NCI-H2196 (cell line): ENCODE results near the gene PPP4R4.

Source experiments
- DNase-seq: peaks from one replicate; lab custom pipeline; 2025; ENCODE audit not compliant: unreplicated experiment; lab: John Stamatoyannopoulos, UW

PPP4R4 gene, protein sequence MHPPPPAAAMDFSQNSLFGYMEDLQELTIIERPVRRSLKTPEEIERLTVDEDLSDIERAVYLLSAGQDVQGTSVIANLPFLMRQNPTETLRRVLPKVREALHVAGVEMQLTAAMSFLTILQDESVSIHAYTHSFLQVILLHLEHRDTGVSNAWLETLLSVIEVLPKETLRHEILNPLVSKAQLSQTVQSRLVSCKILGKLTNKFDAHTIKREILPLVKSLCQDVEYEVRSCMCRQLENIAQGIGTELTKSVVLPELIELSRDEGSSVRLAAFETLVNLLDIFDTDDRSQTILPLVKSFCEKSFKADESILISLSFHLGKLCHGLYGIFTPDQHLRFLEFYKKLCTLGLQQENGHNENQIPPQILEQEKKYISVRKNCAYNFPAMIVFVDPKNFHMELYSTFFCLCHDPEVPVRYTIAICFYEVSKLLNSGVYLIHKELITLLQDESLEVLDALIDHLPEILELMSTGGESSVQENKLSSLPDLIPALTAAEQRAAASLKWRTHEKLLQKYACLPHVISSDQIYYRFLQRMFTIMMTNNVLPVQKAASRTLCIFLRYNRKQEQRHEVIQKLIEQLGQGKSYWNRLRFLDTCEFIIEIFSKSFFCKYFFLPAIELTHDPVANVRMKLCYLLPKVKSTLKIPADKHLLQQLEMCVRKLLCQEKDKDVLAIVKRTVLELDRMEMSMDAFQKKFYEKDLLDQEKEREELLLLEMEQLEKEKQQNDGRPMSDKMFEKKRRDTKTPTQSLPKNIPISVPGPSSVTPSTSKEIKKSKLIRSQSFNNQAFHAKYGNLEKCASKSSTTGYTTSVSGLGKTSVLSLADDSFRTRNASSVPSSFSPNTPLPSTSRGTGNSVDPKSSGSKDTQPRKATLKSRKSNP

DNA sequence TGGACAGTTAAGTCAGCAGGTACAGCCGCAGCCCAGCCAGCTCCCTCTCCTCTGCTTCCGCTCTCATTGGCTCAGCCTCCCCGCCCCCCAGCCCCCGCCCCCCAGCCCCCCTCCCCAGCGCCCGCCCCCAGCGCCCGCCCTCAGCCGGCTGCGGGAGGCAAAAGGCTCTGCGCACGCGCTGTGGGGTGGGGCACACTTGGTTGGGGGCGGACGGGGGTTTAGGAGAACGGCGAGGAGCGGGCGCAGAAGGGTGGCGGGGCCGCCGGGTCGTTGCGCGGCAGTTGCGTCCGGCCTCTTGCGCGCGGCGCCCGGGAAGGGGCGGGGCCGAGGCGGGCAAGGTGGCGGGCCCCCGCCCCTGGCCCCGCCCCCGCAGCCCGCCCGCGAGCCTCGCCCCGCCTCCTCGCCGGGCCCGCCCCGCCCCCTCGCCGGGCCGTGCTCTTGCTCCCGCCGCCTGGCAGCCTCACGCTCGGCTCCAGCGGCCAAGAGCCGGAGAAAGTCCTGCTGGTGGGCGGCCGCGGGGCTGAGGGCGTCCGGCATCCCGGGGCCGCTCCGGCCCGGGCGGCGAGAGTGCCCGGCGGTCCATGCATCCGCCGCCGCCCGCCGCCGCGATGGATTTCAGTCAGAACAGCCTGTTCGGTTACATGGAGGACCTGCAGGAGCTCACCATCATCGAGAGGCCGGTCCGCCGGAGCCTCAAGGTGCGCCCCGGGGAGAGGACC lies at the start of gene PPP4R4:
Gene PPP4R4, plus strand, starts transcription at position 438 of the 719 bp plus-strand sequence. Its CDS starts 144 bp downstream, at position 582.
- peak; percentile 77 for DNase-seq

DNA sequence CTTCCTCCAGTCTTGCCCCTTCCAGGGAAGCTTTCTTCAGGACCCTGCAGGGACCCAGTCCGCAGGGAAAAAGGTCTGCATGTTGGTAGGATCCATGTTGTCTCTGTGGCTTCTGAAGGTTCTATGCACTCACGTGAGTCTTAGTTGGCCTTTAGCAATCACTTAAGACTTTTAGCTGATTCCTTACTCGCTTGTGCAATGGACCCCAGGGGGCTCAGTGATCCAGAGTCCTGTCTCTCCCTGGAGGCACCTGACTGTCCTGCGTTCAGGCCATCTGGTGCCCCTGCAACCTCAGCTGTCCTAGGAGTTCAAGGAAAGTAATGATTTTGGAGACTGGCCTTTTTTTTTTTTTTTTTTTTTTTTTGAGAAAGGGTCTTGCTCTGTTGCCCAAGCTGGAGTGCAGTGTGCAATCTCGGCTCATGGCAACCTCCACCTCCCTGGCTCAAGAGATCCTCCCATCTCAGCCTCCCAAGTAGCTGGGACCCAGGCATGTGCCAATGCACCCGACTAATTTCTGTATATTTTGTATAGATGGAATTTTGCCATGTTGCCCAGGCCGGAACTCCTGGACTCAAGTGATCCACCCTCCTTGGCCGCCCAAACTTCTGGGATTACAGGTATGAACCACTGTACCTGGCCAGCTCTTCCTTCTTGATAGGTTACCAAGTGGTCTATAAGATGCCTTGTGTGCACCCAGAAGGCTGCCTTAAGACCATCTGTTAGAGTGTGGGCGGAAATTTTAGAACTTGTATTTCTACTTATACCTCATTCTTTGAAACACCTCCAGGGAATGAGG lies 49.3 kb upstream of the PPP4R4 start:
- DNase-seq: no peak

DNA sequence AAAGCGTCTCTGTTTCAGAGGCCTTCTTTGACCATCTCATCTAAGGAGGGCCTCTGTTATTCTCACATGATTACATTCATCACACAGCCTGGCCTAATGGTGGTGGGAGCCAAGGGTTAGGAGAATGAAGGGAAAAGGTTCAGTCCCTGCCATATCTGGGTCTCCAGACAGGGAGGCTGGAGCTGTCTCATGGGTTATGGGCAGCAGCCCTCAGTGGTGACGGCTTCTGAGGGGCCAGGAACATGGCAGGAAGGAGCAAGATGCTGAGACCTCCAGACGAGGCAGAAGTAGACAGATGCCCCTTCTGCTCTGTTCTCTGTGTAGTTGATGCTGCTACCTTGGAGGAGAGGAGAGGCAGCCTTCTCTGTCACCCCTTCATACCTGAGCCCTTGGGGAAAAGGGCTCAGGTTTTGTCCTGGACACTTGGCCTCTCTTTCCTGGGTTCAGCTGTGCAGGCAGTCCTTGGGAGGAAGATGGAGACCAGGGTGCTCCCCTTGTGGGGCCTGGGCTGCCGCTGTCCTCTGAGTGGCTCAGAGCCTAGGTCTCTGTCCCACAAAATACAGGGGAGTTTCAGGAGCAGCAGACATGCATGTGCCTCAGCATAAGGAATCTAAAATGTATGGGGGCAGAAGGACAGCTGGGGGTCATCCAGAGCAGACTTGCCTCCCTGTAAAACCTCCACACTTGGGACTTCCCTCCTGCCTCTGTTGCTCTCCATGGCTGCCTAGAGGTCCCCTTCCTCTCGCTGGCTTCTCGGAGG lies 48.3 kb upstream of the PPP4R4 start:
- DNase-seq: no peak

DNA sequence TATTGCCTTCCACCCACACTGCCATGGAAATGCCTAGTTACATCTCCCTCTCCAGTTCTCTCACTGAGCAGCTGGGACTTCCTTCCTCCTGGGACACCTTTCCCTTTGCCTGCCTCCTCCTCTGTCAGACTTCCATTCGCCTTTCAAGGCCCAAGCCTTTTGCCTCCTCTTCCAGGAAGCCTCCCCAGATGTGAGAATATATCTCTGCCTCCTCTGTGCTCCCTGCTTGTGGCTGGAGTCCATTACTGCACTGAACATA lies 47.8 kb upstream of the PPP4R4 start:
- no peak for DNase-seq

DNA sequence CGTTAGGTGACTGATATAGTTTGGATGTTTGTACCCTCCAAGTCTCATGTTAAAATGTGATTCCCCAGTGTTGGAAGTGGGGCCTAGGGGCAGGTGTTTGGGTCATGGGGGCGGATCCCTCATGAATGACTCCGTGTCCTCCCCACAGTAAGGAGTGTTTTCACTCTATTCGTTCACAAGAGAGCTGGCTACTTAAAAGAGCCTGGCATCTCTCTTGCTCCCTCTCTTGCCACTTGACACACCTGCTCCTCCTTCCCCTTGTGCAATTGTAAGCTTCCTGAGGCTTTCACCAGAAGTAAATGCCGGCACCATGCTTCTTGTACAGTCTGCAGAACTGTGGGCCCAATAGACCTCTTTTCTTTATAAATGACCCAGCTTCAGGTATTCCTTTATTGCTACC lies 47.3 kb upstream of the PPP4R4 start:
- DNase-seq: no peak

DNA sequence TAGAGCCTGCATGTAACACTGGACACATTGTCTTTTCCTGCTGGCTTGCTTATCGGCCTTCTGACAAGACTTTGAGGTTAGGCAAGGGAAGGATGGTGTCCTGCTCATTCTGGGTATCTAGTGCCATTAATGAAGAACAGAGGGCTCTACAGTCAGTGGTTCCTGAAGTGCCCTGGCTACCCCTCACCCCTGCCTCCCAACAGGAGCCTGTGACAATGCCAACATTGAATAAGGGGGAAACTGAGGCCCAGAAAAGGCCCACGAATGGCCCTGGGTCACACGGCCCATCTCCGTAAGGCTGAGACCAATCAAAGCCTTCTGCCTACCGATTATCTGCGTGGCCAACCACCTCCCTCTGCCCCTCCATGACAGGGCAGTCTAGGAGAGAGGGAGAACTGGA lies 46.8 kb upstream of the PPP4R4 start:
- DNase-seq: no peak

DNA sequence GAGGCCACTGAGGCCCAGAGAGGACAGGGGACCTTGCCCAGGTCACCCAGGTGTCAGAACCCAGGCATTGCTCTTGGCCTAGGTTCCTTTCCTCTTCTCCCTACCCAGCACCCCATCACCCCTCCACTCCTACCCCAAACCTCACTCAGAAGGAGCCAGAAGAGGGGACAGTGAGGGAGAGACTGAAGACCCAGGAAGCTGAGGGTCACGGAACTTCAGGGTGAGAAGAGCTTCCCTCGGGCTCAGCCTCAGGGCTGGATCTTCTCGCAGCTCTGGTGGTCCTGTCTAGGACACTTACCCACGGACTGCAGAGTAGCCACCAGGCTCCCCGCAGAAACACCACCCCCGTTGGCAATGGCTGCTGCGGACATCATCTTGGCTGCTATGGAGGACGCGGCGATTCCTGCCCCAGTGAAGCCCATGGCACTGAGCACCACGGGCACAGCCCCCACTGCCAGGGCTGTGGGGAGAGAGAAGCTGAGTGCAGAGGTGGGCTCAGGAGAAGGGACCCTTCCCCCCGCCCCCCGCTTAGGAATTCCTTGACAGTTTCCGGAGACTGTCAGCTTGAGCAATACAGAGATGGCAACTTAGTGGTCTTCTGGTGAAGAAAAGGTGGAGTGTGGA lies 45.8 kb upstream of the PPP4R4 start:
- no peak for DNase-seq

DNA sequence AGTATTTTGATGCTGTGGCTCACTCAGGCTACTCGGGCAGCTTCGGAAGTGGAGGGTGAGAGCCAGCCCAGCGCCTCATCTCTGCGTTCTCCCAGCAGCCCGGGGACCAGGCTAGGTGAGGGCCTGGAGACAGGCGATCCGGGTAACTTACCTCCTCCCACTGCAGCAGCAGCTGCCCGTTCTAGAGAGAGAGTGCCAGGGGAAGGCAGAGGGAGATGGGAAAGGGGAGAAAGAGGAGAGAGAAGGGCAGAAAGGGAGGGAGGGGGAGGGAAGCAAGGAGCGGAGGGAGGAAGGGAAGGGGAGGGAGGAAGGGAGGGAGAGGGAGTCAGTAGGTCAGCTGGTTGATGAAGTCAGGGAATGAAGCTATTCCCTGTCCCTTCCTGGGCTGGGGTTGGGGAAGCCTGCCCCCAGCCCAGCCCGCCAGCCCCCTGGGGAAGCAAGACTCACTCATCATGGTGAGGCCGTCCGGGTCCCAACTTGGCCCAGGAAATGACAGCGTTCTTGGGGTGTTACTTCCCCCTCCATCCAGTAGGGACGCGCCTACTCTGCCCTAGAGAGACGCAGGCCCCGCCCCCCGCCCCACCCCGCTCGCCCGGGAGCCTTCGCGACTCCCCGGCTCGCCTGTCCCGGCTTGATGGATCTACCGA lies 44.9 kb upstream of the PPP4R4 start, which contains the start of gene IFI27L2:
Gene IFI27L2, minus strand, starts transcription at position 494 of the 647 bp plus-strand sequence. Its CDS starts 40 bp downstream, at position 454.
- peak; percentile 48 for DNase-seq

DNA sequence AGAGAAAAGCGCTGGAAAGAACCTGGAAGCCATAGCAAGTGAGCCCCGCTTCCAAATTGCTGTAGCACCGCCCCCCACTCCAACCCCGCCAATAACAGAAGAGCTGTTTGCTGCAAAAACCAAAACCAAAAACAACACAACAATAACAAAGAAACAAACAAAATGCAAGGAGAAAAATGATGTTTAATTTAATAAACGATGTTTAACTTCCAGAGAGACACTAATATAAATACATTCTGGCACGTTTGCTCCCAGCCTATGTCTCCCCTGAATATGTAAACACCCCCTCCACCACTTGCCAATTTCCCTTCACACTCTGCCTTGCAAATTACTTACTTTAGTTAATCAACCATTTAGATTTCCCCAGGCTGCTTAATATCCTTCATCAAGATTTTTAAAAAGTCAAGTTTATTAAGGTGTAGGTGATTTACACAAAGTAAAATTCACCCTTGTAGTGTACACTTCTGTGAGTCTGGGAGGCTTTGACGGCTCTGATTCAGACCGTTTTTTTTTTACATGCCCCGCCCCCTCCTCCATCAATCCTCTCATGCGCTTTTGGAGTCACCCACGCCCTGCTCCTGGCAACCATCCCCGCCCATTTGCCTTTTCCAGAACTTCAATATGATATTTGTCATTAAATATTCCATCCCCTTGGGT lies 44.2 kb upstream of the PPP4R4 start:
- peak; percentile 7 for DNase-seq

DNA sequence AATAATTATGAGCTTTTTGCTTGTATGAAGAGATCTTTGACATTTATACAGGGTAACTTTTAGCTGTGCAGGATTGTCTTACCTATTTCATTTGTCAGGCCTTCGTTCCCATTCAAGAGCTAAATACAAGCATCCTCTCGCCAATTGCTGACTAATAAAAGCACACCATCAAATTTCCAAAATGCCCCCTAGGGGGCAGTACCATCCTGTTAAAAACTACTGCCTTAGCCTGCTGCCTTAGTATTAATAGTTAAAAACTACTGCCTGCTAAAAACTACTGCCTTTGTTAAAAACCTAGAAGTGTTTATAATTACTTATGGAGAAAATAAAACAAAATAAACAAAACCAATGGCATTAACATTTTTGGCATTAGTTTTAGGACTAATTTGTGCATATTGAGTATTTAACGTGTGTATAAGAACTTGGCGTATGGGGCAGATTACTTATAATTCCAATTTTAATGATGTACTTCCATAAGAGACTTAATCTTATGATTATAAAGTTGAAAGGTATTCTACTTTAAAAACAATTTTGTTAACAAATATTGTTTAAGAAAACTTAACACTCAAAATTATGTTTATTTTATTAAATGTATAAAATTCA lies 41.7 kb upstream of the PPP4R4 start:
- peak; percentile 42 for DNase-seq

DNA sequence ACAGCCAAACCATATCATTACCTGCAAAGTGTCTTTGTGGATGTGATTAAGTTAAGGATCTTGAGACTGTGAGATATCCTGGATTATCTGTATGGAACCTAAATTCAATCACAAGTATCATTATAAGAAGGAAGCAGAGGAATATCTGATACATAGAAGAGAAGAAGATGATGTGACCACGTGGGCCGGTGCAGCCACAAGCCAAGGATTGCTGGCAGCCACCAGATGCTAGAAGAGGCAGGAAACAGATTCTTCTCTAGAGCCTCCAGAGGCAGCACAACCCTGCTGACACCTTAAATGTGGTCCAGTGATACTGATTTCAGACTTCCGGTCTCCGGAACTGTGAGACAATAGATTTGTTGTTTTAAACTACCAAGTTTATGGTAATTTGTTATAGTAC lies 38.6 kb upstream of the PPP4R4 start:
- no peak for DNase-seq

DNA sequence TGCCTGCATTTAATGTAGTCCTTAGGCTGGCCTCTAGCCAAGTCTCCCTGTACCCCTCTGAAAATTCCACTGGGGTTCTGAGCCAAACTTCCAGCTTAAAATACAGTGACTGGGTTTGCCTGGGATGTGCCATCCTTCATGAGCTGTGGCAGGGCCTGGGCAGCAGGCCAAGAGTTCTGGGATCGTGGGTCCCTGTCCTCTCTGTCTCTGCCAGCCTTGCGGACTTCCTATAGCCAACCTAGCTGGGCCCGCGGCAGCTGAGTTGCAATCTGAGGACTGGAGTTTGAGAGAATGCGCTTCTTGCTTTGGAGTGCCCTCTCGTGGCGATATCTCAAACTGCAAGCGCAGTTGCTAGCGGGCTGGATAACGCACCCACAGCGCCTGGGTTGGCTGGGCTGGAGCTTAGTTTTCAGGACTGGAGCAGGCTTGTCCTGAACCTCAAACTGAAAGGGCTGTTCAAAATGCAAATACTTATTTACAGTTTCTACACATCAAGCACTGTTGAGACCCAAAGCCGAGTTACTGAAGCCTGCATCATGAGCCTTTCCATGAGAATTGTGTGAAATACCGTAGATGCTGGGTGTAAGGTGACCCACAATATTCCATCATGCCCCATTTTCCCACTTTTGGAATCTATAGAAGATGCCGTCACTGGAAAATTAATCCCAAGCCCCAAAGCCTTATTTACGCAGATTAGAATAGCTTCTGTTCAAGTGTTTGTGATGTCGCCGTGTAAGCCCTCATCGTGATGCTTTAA lies 37.4 kb upstream of the PPP4R4 start:
- DNase-seq: peak; percentile 66

DNA sequence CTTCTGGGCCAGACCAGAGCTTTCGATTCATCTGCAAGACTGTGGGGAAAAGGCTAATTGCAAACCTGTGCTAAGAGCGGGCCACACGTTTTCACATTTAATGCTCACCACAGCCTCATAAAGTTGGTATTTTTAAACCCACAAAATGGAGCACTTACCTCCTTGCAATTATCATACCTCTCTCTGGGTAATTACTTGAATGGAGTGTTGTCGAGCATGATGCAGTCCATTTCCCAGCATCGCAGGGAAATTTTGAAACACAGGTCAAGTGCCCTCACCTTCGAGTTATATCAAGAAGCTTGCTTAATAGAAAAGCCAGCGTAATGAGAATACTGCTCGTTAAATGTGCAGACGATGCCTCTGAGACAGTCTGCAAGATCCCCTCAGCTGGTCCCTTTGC lies 35.9 kb upstream of the PPP4R4 start:
- DNase-seq: no peak

DNA sequence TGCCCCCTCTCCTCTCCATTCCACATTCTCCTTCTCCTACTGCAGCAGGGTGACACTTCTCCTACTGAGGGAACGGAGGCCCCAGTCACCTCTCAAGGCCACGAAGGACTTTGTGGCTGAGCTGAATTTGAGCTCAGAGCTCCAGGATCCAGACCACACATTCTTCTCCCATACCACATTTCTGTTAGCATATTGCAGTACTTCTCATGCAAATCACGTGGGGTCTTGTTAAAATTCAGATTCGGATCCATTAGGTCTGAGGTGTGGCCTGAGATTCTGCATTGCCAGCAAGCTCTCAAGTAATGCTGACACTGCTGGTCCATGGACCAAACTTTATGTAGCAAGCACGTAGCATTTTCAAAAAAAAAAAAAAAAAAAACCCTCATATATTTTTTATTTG lies 35.1 kb upstream of the PPP4R4 start:
- DNase-seq: no peak

DNA sequence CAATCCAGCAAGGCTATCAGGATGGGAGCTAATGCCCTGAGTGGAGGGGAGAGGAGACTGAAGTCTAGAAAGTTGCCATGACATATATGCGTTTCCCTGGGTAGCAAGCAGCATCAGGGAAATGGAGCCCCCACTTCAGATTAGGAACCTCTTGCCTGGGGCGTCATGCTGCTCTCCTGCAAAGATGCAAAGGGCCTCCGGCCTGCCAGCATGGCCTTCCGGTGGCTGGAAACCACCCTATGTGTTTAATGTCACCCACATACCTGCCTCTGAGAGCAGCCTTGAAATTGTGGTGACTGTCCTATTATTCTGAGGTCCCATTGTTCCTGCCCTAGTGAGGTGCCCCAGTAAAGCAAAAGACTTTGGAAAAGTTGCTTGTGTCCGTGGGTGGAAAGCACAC lies 34.7 kb upstream of the PPP4R4 start:
- no peak for DNase-seq

DNA sequence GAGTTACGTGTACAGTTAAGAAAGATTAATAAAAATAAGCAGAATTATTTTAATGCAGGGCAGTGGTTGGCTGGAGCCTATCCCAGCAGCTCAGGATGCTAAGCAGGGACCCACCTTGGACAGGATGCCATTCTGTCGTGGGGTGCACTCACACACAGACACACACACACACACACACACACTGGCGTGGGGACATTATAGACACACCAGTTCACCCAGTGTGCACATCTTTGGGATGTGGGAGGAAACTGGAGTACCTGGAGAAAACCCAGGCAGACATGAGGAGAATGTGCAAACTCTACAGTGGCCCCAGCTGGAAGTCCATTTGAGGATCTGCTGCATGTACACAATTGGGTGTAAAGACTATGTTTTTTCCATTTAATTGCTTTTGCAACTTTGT lies 31.9 kb upstream of the PPP4R4 start:
- no peak for DNase-seq

DNA sequence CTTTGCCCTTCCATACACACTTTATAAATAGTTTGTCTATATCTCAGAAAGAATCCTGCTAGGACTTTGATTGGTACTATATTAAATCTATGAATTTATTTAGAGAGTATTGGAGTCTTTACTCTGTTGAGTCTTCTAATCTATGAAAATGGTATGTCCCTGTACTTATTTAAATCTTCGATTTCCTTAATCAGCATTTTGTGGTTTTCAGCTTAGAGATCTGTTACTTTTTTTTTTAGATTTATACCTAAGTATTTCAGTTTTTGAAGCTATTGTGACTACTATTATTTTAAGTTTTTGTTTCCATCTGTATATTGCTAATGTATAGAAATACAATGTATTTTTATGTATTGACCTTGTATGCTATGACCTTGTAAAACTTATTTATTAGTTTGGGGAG lies 31.3 kb upstream of the PPP4R4 start:
- DNase-seq: no peak

DNA sequence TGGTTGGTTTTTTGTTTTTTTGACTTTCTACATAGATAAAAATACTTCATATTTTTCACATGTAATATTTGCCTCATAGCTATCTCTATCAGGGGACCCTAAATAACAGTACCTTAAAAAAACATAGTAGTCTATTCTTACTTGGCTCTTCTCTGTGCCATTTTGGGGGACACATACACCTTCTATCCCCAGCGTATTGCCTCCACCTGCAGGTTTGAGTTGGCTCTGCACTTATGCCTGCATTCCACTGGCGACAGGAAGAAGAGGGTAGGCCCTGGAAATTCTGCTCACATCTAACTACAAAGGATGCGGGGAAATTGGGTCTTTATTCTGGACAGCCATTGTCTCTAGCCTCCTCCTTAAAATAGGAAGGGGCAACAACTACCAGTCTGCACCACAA lies 30.9 kb upstream of the PPP4R4 start:
- DNase-seq: no peak
